Spleen (tissue), 7 donors: ENCODE measurements around the gene AK8.

ENCODE experiments used
- CTCF ChIP-seq, 11 experiments: fragments of 200-600 bp in 7 of 11; fragments of 450-650 bp in 4 of 11; sonication (generic) in 4 of 11; IDR thresholded peaks in 8 of 11; conservative IDR thresholded peaks in 3 of 11; 1 replicate in 7 of 11; 2 replicates in 4 of 11; pipeline versions ENCODE4 v1.4.0 to v1.8.0; 2016 to 2021; ENCODE audit warnings: antibody characterized with exemption in 11 of 11, inconsistent platforms in 4 of 11, mild to moderate bottlenecking in 1 of 11
- POLR2A ChIP-seq, 3 donors: fragments of 450-650 bp; IDR thresholded peaks; one replicate each; pipeline ENCODE4 v1.5.1; 2017; ENCODE audit warnings: antibody characterized with exemption in 3 of 3, mild to moderate bottlenecking in 1 of 3
- POLR2AphosphoS5 ChIP-seq, 3 donors: sonication (generic); formaldehyde crosslinking; IDR thresholded peaks; one replicate each; pipeline ENCODE4 v1.5.1; 2017; ENCODE audit warnings: antibody characterized with exemption in 3 of 3
- donor health status: DM: no; HTN: no; CAD: no; lungs with moderate emphysema.
- donor health status: DM: no; HTN: no; CAD: no.
- donor health status: DM: no; HTN: no; CAD: no.

- TF ChIP-seq CTCF (IDR thresholded peaks at IDR 0.05 in 8 of 11, conservative IDR thresholded peaks at IDR 0.05 in 3 of 11) (no peak), POLR2A (IDR thresholded peaks at IDR 0.05) (no peak), POLR2AphosphoS5 (IDR thresholded peaks at IDR 0.05) (no peak)
These were observed 51.3 kb downstream of the AK8 start for GRCh38 chr9:132826621-132827365.
